ENCODE results near the gene TAF6L.

DNA sequence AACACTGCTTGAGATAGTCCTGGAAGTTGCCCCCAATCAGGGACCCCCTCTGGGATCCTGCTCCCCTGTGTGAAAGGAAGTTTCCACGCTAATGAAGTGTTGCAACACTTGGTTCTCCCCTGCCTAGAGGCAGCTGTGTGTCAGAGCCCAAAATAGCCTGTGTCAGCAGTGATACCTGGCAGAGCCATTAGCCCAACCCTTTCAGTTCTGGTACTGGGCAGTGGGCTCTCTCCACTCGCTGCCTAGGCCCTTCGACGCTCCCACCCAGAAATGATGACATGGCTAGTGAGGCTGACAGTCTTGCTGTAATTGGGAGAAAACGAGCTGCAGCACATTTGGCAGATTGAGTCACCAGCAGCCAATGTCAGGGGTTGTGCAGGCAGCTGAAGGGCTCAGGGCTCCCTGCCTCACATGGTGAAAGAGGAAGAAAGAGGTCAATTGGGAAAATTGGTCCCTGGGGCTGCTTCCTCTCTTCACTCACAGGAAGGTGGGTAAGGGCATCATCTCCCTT lies 35.5 kb downstream of the TAF6L start:
- TF ChIP-seq, protein P1, sequence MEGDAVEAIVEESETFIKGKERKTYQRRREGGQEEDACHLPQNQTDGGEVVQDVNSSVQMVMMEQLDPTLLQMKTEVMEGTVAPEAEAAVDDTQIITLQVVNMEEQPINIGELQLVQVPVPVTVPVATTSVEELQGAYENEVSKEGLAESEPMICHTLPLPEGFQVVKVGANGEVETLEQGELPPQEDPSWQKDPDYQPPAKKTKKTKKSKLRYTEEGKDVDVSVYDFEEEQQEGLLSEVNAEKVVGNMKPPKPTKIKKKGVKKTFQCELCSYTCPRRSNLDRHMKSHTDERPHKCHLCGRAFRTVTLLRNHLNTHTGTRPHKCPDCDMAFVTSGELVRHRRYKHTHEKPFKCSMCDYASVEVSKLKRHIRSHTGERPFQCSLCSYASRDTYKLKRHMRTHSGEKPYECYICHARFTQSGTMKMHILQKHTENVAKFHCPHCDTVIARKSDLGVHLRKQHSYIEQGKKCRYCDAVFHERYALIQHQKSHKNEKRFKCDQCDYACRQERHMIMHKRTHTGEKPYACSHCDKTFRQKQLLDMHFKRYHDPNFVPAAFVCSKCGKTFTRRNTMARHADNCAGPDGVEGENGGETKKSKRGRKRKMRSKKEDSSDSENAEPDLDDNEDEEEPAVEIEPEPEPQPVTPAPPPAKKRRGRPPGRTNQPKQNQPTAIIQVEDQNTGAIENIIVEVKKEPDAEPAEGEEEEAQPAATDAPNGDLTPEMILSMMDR (IDR thresholded peaks at IDR 0.05) = no peak
- TF ChIP-seq POLR2A (IDR thresholded peaks at IDR 0.05) = no peak
